Adrenal gland (tissue), 5 donors: ENCODE data around the gene NPEPL1.

ENCODE experiments used
- CTCF ChIP-seq, 6 experiments: fragments of 450-650 bp in 4 of 6; fragments of 200-600 bp in 2 of 6; sonication (generic) in 1 of 6; IDR thresholded peaks; 1 replicate in 5 of 6; 2 replicates in 1 of 6; pipeline versions ENCODE4 v1.5.1 to v1.8.0; 2016 to 2021; ENCODE audit warnings: antibody characterized with exemption in 6 of 6, mild to moderate bottlenecking in 2 of 6, moderate library complexity in 1 of 6
- POLR2A ChIP-seq, 2 donors: fragments of 450-650 bp; IDR thresholded peaks; one replicate each; pipeline ENCODE4 v1.6.1; 2017; ENCODE audit warnings: antibody characterized with exemption in 2 of 2, mild to moderate bottlenecking in 2 of 2, moderate library complexity in 1 of 2
- donor health status: DM: no; HTN: no; CAD: no.

GRCh38 chr20:58717278-58718091, 24.9 kb downstream of the NPEPL1 start:
- TF ChIP-seq CTCF (IDR thresholded peaks at IDR 0.05) = no peak
- TF ChIP-seq POLR2A (IDR thresholded peaks at IDR 0.05) = no peak
